HG02623 (cell line): ENCODE data around the gene LDLRAP1.
"Not testable (repeated sequence)": the region's sequence is repeated elsewhere in the genome, so short reads cannot be mapped to it uniquely, and the experiment has no call there.

Experiments
- ATAC-seq: cut with Tn5 transposase; IDR thresholded peaks from one replicate; pipeline ENCODE4 v1.9.1; 2021; ENCODE audit warnings: moderate library complexity; ENCODE audit not compliant: unreplicated experiment

Gene LDLRAP1, protein sequence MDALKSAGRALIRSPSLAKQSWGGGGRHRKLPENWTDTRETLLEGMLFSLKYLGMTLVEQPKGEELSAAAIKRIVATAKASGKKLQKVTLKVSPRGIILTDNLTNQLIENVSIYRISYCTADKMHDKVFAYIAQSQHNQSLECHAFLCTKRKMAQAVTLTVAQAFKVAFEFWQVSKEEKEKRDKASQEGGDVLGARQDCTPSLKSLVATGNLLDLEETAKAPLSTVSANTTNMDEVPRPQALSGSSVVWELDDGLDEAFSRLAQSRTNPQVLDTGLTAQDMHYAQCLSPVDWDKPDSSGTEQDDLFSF

DNA sequence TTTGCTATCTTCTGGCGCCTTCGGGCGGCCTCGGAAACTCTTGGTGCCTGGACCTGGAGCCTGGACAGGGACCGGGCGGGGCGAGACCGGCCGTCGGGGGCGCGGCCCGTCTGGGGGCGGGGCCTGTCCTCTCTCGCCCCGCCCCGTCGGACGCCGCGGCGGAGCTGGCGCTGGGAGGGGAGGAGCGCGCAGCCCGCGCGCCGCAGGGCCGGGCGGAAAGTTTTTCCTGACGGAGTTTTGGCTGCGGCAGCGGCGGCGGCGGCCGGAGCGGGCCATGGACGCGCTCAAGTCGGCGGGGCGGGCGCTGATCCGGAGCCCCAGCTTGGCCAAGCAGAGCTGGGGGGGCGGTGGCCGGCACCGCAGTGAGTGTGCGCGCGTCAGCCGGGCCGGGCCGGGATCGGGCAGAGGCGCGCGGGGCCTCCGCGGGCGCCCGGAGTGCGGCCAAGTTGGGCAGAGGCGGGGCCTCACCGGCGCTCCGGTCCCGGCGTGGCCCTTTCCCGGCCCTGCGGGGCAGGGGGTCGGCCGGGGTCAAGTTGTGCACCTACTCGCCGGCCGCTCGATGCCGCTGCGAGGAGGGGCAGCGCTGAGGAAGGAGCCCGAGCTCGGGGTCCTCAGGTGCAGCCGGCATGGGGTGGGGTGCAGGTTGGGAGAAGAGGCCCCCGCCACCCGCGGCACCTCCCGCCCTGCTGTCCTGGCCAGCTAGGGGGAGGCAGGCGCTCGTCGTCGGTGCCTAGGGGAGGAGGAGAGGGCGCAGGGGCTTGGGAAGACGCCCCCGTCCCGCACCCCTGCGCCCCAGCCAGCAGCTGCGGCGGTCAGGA lies at the start of gene LDLRAP1:
LDLRAP1 (plus strand) TSS at position 182 of the 818 bp plus-strand sequence; CDS start at position 275, 93 bp downstream.
- ATAC-seq: peak; percentile 82

DNA sequence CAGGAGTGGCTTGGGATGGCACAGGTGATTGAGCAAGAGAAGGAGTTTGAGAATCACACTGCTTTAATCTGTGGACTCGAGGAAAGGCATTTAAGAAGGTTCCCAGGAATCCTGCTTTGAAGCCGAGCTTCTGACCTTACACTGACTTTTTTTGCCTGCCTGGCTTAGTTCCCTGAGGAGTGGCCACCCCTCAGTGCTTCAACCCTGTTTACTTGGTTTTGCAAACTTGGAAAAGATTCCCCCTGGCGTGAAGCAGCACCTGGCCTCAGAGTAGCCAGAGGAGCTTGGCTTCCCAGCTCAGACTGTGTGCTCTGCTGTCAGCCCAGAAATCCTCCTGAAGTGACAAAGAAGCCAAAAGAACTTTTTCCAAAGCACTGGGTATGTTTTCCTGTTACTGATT lies 48.5 kb upstream of the LDLRAP1 start:
- no peak for ATAC-seq

DNA sequence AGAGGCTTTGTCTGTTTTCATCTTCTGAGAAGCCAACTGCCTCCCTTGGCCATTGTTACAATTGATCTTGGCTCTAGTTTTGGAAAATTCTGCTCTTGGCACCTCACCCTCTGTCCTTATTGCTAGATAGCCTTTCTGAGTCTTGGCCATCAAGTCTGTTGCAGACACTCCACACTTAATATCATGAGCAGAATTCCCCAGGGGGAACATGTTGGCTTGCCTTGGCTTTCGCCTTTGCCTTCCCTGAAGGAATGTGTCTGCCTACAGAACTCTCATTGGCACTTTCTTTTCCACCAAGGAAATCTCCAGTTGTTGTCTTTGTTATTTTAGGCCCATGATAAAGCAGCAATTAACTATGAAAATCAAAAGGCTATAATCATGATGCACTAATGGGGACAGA lies 42.7 kb upstream of the LDLRAP1 start:
- ATAC-seq: no peak

DNA sequence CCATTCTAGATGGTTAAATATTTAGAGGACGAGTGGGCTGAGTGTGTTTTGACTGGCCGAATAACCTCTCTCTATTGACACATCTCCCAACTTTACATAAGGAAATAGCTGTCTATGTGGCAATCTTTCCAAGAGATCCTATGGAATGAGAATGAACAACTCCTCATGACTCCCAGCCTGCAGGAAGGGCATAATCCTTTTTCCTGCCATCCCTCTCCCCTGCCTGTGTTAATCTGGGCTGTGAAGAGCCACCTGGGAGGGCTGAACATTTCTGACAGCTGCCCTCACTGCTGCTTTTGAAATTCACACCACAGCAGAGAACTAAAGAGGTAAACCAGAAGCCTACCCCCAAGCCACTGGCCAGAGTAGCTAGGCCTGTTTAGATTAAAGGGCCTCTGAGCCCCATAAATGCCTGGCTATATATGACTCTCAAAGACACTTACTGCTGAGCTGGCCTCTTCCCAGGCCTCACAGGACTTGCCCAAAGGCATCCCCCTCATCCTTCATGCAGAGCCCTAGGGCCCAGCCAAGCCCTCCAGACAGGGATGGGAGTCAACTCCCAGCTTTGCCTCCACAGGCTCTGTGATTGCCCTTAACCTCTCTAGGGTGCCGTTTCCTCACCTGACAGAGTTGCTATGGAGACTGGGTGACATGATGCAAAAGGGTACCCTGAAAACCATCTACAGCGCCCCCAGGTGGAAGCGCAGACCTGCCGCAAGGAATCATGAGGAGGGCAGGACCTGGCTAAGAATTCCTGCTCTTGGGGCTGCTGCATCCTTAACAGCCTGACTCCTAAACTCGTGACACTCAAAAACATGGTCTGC lies 42.0 kb upstream of the LDLRAP1 start:
- ATAC-seq: no peak

DNA sequence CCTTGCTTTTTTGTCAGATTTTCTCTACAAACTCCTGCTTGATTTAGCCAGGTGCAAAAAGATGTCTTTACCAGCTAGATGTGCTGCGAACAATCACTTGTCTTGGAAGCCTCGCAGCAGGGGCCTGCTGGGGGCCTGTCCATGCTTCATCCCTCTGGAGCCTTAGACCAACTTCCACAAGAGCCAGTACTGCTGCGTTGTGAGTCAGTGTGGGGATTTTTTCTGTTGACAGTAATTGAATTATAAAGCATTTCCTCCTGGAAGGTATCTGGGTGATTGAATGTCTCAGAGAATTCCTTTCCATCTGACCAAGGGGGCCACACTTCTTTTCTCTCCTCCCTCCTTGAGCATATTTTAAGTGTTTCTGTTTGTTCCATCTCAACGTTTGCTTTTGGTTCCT lies 40.4 kb upstream of the LDLRAP1 start:
- ATAC-seq: no peak

DNA sequence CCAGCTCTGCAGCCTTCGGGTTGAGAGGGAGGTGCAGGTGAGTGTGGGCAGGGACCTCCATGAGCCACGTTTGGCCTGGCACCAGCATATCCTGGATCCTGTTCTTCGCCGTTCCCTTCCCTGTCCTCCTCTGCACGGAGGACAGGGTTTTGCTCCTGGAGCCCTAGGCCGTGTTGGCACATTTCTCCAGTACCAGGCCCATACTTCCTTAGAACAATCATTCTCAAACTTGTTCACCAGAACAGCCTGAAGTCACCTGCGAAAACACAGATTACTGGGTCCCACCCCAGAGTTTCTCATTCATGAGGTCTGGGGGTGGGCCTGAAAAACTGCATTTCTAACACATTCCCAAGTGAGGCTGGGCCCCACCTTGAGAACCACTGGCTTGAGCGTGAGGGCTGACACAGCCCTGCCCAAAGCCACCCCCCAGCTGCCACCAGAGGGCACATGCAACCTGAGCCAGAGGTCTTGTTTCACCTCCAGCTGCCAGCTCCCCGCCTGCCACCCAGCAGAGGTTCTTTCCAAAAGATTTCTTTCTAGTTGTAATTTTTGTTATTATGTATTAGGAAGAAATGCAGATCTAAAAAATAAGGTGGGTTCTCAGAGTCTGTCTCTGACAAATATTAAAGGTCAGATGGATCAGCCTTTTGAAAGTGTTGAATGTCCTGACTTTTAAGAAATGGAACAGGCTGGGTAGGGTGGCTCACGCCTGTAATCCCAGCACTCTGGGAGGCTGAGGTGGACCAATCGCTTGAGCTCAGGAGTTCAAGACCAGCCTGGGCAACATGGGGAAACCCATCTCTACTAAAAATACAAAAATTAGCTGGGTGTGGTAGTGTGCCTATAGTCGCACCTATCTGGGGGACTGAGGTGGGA lies 39.6 kb upstream of the LDLRAP1 start:
- ATAC-seq: no peak

DNA sequence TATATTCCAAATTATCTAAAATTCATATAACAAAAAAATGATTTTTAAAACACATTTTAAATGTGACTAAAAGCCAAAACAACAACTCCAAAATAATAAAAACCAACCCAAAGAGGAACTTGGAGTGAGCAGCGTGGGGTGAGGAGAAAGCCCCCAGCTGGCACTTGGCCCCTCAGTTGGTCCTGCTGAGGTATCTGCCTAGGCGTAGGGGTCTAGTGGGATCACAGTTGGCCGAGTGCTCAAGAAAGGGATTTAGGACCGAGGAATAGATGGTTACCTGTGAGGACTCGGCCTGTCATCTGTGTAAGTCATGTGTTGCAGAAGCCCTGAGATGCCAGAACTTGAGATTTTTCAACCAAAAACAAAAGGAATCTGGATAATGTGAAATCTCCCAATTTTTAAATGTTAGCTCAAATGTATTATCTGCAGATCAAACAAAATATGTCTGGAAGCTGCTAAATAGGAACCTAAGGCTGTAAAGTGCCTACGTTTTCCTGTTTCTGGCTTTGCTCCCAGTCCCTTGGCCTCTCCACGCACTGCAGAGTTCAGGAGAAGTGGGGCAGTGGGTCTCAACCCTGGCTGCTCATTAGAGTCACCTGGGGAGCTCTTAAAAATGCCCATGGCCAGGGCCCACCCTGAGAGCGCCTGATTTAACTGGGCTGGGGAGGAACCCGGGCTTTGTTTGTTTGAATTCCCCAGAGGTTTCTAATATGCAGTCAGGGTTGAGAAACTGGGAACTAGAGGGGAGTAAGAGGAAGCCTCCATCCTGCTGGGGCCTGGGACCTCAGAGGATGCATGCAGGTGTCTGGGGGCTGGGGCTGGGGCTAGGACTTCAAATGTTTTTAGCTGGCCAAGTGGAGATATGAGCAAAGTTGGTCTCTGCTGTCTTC lies 38.5 kb upstream of the LDLRAP1 start:
- no peak for ATAC-seq

DNA sequence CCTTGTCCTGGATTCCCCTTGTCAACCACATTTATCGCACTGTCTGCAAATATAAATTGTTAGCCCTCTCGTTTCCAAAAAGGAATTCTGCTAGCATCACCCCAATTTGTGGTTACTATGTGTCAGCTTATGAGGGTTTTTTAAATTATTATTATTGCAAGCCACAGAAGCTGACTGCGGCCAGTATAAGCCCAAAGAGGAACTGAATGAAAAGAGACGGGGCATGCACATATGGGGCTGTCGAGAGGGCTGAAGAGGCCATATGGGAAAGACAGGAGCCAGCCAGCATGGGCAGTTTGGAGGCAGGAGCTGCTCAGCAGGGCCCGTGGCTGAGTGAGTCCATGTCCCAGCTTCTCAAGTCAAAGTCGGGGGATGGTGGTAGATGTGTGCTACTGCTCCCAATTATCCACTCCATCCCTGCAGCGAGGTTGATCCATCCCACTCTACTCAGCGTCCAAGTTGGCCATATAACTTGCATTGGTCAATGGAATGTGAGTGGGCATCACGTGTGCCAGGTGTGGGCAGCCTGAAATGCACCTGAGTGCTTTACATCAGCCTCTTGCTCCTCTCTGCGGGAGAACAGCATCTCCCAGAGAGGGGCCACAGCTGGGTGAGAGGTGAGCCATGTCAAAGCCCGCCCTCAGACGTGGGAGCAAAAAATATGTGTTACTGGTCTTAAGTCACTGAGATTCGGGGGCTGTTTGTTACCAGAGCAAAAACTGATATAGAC lies 37.6 kb upstream of the LDLRAP1 start:
- no peak for ATAC-seq

DNA sequence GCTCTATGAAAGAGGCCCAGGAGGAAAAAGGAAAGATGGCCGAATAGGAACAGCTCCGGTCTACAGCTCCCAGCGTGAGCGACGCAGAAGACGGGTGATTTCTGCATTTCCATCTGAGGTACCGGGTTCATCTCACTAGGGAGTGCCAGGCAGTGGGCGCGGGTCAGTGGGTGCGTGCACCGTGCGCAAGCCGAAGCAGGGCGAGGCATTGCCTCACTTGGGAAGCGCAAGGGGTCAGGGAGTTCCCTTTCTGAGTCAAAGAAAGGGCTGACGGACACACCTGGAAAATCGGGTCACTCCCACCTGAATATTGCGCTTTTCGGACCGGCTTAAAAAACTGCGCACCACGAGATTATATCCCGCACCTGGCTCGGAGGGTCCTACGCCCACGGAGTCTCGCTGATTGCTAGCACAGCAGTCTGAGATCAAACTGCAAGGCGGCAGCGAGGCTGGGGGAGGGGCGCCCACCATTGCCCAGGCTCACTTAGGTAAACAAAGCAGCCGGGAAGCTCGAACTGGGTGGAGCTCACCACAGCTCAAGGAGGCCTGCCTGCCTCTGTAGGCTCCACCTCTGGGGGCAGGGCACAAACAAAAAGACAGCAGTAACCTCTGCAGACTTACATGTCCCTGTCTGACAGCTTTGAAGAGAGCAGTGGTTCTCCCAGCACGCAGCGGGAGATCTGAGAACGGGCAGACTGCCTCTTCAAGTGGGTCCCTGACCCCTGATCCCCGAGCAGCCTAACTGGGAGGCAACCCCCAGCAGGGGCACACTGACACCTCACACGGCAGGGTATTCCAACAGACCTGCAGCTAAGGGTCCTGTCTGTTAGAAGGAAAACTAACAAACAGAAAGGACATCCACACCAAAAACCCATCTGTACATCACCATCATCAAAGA lies 36.6 kb upstream of the LDLRAP1 start:
- ATAC-seq: not testable (repeated sequence)

DNA sequence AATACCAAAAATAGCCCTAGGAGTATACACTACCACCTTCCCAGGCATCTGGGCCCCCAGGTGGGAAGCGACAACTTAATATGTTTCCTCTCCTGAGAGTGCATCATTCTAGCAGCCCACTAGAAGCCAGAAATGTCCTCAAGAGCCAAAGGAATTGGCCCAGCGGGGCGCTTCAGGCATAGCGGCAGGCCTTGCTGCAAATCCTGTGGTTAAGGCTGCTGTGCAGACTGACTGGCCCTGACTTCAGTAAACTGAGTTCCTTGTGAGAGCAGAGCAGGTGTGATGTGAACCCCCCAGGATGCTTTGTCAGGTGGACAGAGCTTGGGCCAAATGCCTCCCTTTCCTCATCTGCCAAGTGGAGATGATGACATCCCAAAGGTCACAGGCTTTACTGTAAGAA lies 29.7 kb upstream of the LDLRAP1 start:
- ATAC-seq: no peak

DNA sequence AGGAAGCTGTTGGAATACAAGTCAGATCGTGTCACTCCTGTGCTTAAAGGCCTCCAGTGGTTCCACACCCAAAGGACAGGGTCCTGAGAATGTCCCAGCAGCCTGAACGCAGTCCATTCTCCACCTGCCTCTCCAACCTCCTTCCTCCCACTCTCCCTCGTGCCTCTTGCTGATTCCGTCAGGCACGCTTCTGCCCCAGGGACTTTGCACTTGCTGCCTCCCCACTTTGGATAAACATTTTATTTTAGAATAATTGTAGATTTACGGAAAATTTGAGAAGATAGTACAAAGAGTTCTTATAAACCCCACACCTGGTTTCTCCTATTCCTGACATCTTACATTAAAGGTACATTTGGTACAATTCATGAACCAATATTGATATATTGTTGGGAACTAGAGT lies 28.4 kb upstream of the LDLRAP1 start:
- ATAC-seq: no peak

DNA sequence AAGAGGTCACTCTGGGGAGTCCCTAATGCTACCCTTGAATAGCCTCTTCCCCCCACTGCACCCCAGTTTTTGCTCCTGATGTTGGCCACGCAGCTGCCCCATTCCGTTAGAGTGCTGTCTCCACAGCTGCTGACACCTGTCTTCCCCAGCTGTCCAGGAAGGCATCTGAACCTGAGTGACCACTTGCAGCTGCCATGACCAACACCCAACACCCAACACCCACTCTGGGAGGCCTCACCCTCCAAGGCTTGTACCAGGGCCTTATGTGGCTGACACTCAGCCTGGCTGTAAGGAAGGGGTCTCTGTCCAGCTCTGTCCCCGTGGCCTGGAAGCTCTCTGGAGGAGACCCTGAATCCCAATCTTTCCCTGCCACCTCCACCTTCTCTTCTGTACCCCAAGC lies 26.7 kb upstream of the LDLRAP1 start:
- ATAC-seq: no peak

DNA sequence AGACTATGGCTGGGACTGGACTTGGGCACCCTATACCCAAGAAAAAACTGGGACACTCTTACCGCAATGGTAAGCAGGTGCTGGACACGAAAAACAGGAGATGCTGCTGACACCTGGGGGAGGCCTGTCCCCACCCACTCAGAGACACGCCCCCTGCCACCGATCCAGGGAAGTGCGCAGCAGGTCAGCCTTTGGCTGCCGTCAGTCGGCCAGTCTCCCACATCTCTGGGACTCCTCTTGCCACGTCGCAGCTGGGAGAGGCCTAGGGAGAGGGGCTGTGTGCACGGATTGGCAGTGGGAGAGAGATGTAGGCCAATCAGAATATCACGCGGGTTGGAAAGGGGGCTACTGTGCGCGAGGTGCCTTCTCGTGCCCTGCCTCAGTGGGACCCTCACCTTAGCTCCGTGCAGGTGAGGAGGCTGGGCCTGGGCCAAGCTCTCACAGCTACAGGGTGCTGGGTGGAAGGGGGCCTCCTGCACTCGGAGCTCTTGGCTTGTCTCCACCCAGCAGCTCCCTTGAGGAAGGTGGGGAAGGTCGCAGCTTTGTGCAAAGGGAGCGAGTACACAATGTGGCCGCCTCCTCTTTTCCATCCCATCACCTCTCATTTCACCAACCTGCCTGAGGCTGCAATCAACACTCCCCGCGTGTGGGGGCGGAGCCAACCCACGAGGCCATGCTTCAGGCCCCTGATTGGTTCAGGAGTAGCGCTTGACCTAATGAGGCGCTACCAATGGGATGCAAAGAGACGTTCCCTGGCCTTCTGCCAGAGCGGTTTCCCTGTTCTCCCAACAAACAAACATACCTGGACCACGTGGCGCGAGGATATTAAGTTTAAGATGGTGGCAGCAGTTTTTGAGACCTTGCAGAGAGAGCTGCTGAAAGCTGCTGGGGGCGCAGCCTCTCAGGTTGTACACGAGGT lies 25.7 kb upstream of the LDLRAP1 start:
- no peak for ATAC-seq

DNA sequence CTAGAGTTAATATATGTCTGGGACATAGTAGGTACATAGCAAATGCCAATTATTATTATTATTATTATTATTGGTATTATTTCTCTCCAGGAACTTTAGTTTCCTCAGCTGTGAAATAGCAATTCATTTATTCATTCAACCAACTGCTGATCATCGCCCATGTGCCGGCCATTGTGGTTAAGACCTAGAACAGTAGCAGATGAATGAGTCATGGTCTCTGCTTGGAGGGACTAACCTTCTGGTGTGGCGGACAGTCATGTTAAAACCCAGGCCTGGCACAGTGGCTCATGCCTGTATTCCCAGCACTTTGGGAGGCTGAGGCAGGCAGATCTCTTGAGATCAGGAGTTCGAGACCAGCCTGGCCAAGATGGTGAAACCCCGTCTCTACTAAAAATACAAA lies 23.8 kb upstream of the LDLRAP1 start:
- ATAC-seq: no peak

DNA sequence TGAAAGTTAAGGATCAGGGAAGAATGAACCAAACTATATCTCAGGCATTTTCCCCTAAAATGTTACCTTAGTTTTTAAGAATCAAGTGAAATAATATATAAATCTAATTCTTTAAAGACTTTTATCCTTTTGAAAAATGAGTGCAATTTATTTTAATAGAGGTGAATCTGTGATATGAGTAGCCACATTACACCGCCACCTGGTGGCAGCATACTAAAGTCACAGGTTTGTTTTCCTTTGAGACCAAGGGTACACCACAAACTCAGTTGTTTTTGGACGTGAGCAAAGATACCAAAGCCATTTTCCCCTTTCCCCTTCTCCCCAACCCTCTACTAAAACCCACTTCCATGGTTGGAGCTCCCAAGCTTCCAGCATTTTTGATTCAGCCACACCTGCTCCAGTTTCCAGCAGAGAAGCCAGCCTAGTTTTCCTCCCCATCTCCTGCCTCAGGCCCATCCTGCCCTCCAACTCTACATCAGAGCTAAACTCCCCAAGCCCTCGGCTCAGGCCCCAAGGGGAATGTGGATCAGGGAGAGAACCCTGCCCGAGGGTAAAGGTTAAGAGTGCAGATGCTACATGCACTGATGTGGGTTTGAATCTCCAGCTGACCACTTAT lies 22.9 kb upstream of the LDLRAP1 start:
- ATAC-seq: no peak

DNA sequence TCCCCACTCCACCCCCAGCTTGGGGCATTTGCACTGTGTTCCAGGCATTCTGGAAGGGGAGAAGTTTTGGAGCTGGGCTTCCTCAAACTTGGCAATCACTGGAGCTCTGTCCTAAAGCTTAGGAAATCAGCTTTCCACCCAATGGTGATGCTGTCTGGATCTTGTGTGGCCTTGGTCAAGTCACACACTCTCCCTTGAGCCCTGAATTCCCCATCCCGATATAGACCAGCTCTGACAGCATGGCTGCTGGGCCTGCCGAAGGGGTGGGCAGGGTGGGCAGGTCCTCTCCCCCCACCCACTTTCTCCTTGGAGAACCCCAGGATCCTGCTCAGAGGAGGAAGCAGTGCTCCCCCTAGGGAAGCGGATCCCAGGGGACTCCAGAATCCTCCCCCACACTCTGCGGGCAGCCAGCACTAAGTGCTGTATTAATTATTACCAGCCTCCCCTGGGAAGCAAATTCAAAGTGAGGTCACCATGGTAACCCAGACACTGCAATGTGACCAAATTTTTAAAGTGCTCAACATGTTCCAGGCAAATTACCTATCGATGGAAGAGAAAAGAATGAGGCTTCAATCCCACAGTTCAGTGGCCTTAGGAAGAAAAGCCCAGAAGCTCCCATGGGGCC lies 21.3 kb upstream of the LDLRAP1 start:
- no peak for ATAC-seq
